Gastrocnemius medialis (tissue), 4 donors: ENCODE measurements around the gene PTPRN2.

ENCODE experiments used
- CTCF ChIP-seq, 5 experiments: fragments of 450-650 bp in 3 of 5; fragments of 200-600 bp in 2 of 5; sonication (generic) in 2 of 5; IDR thresholded peaks in 4 of 5; conservative IDR thresholded peaks in 1 of 5; 1 replicate in 4 of 5; 2 replicates in 1 of 5; pipeline ENCODE4 v1.5.1; 2016 to 2019; ENCODE audit warnings: antibody characterized with exemption in 5 of 5, mild to moderate bottlenecking in 3 of 5, moderate library complexity in 3 of 5
- POLR2A ChIP-seq, 2 donors: fragments of 450-650 bp; IDR thresholded peaks; one replicate each; pipeline ENCODE4 v1.6.1; 2017; ENCODE audit warnings: antibody characterized with exemption in 2 of 2, mild to moderate bottlenecking in 2 of 2, moderate library complexity in 2 of 2

- no peak for TF ChIP-seq CTCF (IDR thresholded peaks at IDR 0.05 in 4 of 5, conservative IDR thresholded peaks at IDR 0.05 in 1 of 5)
- TF ChIP-seq POLR2A (IDR thresholded peaks at IDR 0.05): no peak
Observed at GRCh38 chr7:157796846-157797245, 790.8 kb downstream of the PTPRN2 start.
